K562 (cell line): ENCODE measurements around the gene ENOSF1. TPM values are rescaled to one million over a fixed set of nuclear protein-coding genes. Genes with fewer than 3 reads are reported as not detected.
"Not testable (repeated sequence)": the region's sequence is repeated elsewhere in the genome, so short reads cannot be mapped to it uniquely, and the experiment has no call there.

Experiments used
- ATAC-seq: fragments of 200-7000 bp; cut with Tn5 transposase; 3 replicates; pipeline ENCODE4 v1.9.1; 2020; ENCODE audit warnings: moderate library complexity
- BruUV-seq: library from RNA; stranded (reverse); fragments of 400-500 nt; replicated peaks from 2 replicates; lab custom pipeline; 2021; lab: Mats Ljungman, UMichigan
- CTCF ChIA-PET: fragments of 300-600 bp; formaldehyde crosslinking; extraction: SDS; loops from one replicate; lab custom pipeline; 2021; ENCODE audit warnings: low intra/inter-chr PET ratio; lab: Yijun Ruan, JAX
- POLR2A ChIA-PET: fragments of 300-600, 350-650 bp; sonication (Branson Sonifier 250); formaldehyde crosslinking; extraction: SDS; loops from one replicate; lab custom pipeline; 2021; ENCODE audit warnings: antibody characterized with exemption, inconsistent platforms; lab: Yijun Ruan, JAX
- DNase-seq, 4 experiments: peaks; one replicate each; pipeline versions ENCODE4 v3.0.0 to v3.0.0-alpha.2; 2011 to 2018; ENCODE audit warnings: low spot score in 3 of 4, mixed read lengths in 3 of 4; ENCODE audit errors: extremely low read depth in 1 of 4
- FAIRE-seq: peaks from 2 replicates; lab custom pipeline; 2011; peaks lifted over from hg19 to GRCh38; lab: Jason Lieb, UNC
- H2AFZ ChIP-seq: 2 replicates; pipeline ENCODE4 v1.6.0; 2011; ENCODE audit warnings: low read depth, low read length, control low read depth, inconsistent platforms
- H3K27ac ChIP-seq: fragments of 200-600 bp; 3 replicates; pipeline ENCODE4 v1.8.0; 2011; ENCODE audit warnings: low read depth, mild to moderate bottlenecking, control low read depth, inconsistent platforms, low read length, moderate library complexity, mixed read lengths; ENCODE audit errors: extremely low read depth
- H3K27me3 ChIP-seq, 2 experiments: fragments of 300-600 bp in 1 of 2; 2 replicates in 1 of 2; 3 replicates in 1 of 2; pipeline versions ENCODE4 v1.6.0 to v1.8.0; 2011; ENCODE audit warnings: inconsistent platforms in 2 of 2, low read length in 2 of 2, mild to moderate bottlenecking in 1 of 2, mixed read lengths in 1 of 2, moderate library complexity in 1 of 2; ENCODE audit not compliant: control insufficient read depth in 2 of 2, insufficient read depth in 2 of 2
- H3K36me3 ChIP-seq: fragments of 300-600 bp; 3 replicates; pipeline ENCODE4 v1.8.0; 2011; ENCODE audit warnings: mild to moderate bottlenecking, low read length, inconsistent platforms; ENCODE audit not compliant: control insufficient read depth, insufficient read depth
- H3K4me1 ChIP-seq, 2 experiments: fragments of 200-600 bp in 1 of 2; replicated peaks in 1 of 2; 2 replicates in 1 of 2; 3 replicates in 1 of 2; pipeline versions ENCODE4 v1.5.1 to v1.8.0; 2011; ENCODE audit warnings: inconsistent platforms in 2 of 2, low read length in 2 of 2, mild to moderate bottlenecking in 1 of 2, mixed read lengths in 1 of 2, moderate library complexity in 1 of 2; ENCODE audit not compliant: control insufficient read depth in 2 of 2, insufficient read depth in 2 of 2
- H3K4me2 ChIP-seq: 2 replicates; pipeline ENCODE4 v1.6.1; 2011; ENCODE audit warnings: low read length, control low read depth, inconsistent platforms, mixed read lengths; ENCODE audit not compliant: insufficient read depth
- H3K4me3 ChIP-seq: fragments of 200-600 bp; sonication (generic), shearing (Covaris generic); 2 replicates; pipeline ENCODE4 v1.5.1; 2016; ENCODE audit warnings: control low read depth, inconsistent platforms
- H3K79me2 ChIP-seq: fragments of 200-600 bp; 3 replicates; pipeline ENCODE4 v1.8.0; 2011; ENCODE audit warnings: low read length, inconsistent platforms; ENCODE audit not compliant: control insufficient read depth, insufficient read depth
- H3K9ac ChIP-seq, 2 experiments: 2 replicates each; pipeline versions ENCODE4 v1.6.0 to v1.6.1; 2011; ENCODE audit warnings: low read depth in 2 of 2, low read length in 2 of 2, control low read depth in 1 of 2, inconsistent platforms in 1 of 2, mild to moderate bottlenecking in 1 of 2, mixed read lengths in 1 of 2; ENCODE audit not compliant: insufficient read depth in 1 of 2
- H3K9me1 ChIP-seq: one replicate; pipeline ENCODE4 v1.6.0; 2011; ENCODE audit warnings: inconsistent platforms, mild to moderate bottlenecking, low read length, moderate library complexity; ENCODE audit not compliant: control insufficient read depth, insufficient read depth
- H3K9me3 ChIP-seq: replicated peaks from 2 replicates; pipeline ENCODE4 v1.5.1; 2011; ENCODE audit warnings: low read depth, low read length, inconsistent platforms; ENCODE audit not compliant: control insufficient read depth, insufficient read depth
- H4K20me1 ChIP-seq: replicated peaks from 2 replicates; pipeline ENCODE4 v1.6.1; 2011; ENCODE audit warnings: low read length, inconsistent platforms, mixed read lengths; ENCODE audit not compliant: control insufficient read depth, insufficient read depth
- ATF7 ChIP-seq: fragments of 450-650 bp; IDR thresholded peaks from 2 replicates; pipeline ENCODE4 v1.7.1; 2014; ENCODE audit warnings: mild to moderate bottlenecking, moderate library complexity
- BCOR ChIP-seq: fragments of 450-650 bp; IDR thresholded peaks from 2 replicates; pipeline ENCODE4 v1.6.1; 2016
- DPF2 ChIP-seq: fragments of 450-650 bp; IDR thresholded peaks from 2 replicates; pipeline ENCODE4 v1.6.1; 2016
- HDAC1 ChIP-seq, 2 experiments: fragments of 450-650 bp; IDR thresholded peaks; 2 replicates each; pipeline ENCODE4 v1.6.1; 2016 to 2017; ENCODE audit warnings: inconsistent platforms in 1 of 2, mild to moderate bottlenecking in 1 of 2, moderate library complexity in 1 of 2
- KDM1A ChIP-seq, 2 experiments: fragments of 450-650 bp; IDR thresholded peaks; 2 replicates each; pipeline ENCODE4 v1.6.1; 2016; ENCODE audit warnings: mild to moderate bottlenecking in 2 of 2
- KLF13 ChIP-seq: fragments of 450-650 bp; IDR thresholded peaks from 2 replicates; pipeline ENCODE4 v1.6.1; 2016; ENCODE audit warnings: missing genetic modification characterization, low read depth, mild to moderate bottlenecking, missing compliant biosample characterization, moderate library complexity, borderline replicate concordance
- L3MBTL2 ChIP-seq: fragments of 450-650 bp; IDR thresholded peaks from 2 replicates; pipeline ENCODE4 v1.6.1; 2016; ENCODE audit warnings: mild to moderate bottlenecking, moderate library complexity
- OTX1 ChIP-seq: fragments of 450-650 bp; formaldehyde crosslinking; IDR thresholded peaks from 2 replicates; pipeline ENCODE4 v1.4.0; 2022; ENCODE audit warnings: mild to moderate bottlenecking
- POLR2A ChIP-seq: fragments of 450-650 bp; conservative IDR thresholded peaks from 2 replicates; pipeline ENCODE4 v1.6.1; 2016
- PYGO2 ChIP-seq: fragments of 450-650 bp; IDR thresholded peaks from 2 replicates; pipeline ENCODE4 v1.6.1; 2016; ENCODE audit warnings: mild to moderate bottlenecking, missing genetic modification characterization, moderate library complexity, missing compliant biosample characterization
- ZC3H11A ChIP-seq: IDR thresholded peaks from 2 replicates; pipeline ENCODE4 v1.6.1; 2012; ENCODE audit warnings: low read depth, low read length, improper control_type of control experiment
- ZNF146 ChIP-seq: IDR thresholded peaks from one replicate; pipeline ENCODE4 v1.6.1; 2018; ENCODE audit warnings: missing compliant biosample characterization; ENCODE audit not compliant: unreplicated experiment
- WGBS: fragments of 100-300 bp; shearing (Covaris generic); methylation state at CpG from one replicate; pipeline ENCODE4 v1.1.6; 2016; ENCODE audit warnings: low coverage, mixed read lengths; ENCODE audit not compliant: insufficient coverage; ENCODE audit errors: missing lambda C conversion rate; 5-methylcytosine and 5-hydroxymethylcytosine counted together
- in situ Hi-C: fragments of 300-500 bp; cut with MboI; formaldehyde crosslinking; loops from 4 replicates; pipeline ENCODE4 v1.15.0; 2018; ENCODE audit warnings: inconsistent platforms, mixed read lengths
- intact Hi-C: fragments of 100-400 bp; cut with micrococcal nuclease; formaldehyde crosslinking; loops from 2 replicates; pipeline ENCODE4 v1.14.2; 2022
- polyA plus RNA-seq, 8 experiments: library from polyadenylated mRNA; depleted of rRNA in 4 of 8; stranded (reverse) in 5 of 8; unstranded in 3 of 8; fragments of >200 nt; fragmentation: Nextera tagmentation in 2 of 8; fragmentation: Illumina TruSeq in 1 of 8; extraction: Ambion mirVana in 2 of 8; extraction: Trizol in 1 of 8; gene quantifications; 2 replicates each; pipeline versions ENCODE4 v1.2.1 to v1.2.3, GENCODE V29; 2011 to 2014; ENCODE audit warnings: inconsistent platforms in 1 of 8, missing spikeins in 1 of 8
- total RNA-seq, 7 experiments: library from RNA; depleted of rRNA in 6 of 7; stranded (reverse); fragments of >200 nt in 6 of 7; fragmentation: Illumina TruSeq in 2 of 7; extraction: Trizol in 2 of 7; gene quantifications; 2 replicates each; pipeline versions ENCODE4 v1.2.1 to v1.2.3, GENCODE V29; 2011 to 2021; ENCODE audit warnings: low replicate concordance in 1 of 7
- TF ChIP-seq, protein P1 (sequence below): sonication (generic); formaldehyde crosslinking; IDR thresholded peaks from 2 replicates; pipeline ENCODE4 v1.8.1; 2023; ENCODE audit warnings: missing genetic modification reagents, mild to moderate bottlenecking, borderline replicate concordance

The ENOSF1 gene
- total and polyA plus RNA-seq, 9 of the 15 experiments (the other 6 are each of a cell fraction or from before 2014, with no cell fraction given), result 15.5 to 66.4 (median 46.5) TPM

- FAIRE-seq, H3K4me2 ChIP-seq, H3K4me3 ChIP-seq, H3K27ac ChIP-seq, CTCF ChIA-PET, H2AFZ ChIP-seq, DNase-seq, POLR2A ChIA-PET, H3K4me1 ChIP-seq, intact Hi-C loops, H3K9ac ChIP-seq, BruUV-seq, H3K9me3 ChIP-seq, H3K9me1 ChIP-seq, ATAC-seq, H3K27me3 ChIP-seq, in situ Hi-C loops: not testable (repeated sequence)
- Histone ChIP-seq H3K36me3 (peaks cover 47% of the 10 kb centered on the region), H4K20me1 (peaks cover 13% of the 10 kb centered on the region; the same call in 1 of the 2 replicates), H3K79me2 (peaks cover 92% of the 10 kb centered on the region)
- TF ChIP-seq ZNF146 (peak; percentile 94), HDAC1 (IDR thresholded peaks at IDR 0.05) (peak in 1 of 2 experiments; percentile 15; a peak in 1 of 4 replicates), KDM1A (IDR thresholded peaks at IDR 0.05) (peak; percentile 22 to 40; a peak in 1 of 4 replicates), BCOR (peak; percentile 78)
- 100% methylated on average over 2 of the region's 4 CpGs for WGBS
Observed at GRCh38 chr18:759864-760263, 47.4 kb upstream of the ENOSF1 start.

GRCh38 chr18:755506-755905 is 43.1 kb upstream of the ENOSF1 start:
- H3K27ac ChIP-seq, result no peak overlapping the region
- intact Hi-C loops, result no loop called here
- BruUV-seq, result TSS peak; percentile 24
- H3K9me3 ChIP-seq, result no peaks in the 10 kb centered on the region
- H4K20me1 ChIP-seq, result peaks cover 11% of the 10 kb centered on the region; the same call in 1 of the 2 replicates
- H3K79me2 ChIP-seq, result peaks cover 67% of the 10 kb centered on the region
- H3K27me3 ChIP-seq, result no peaks in the 10 kb centered on the region
- H3K9me1 ChIP-seq, result no peaks in the 10 kb centered on the region
- no peak overlapping the region for H3K9ac ChIP-seq
- DNase-seq (peak in 3 of 4 experiments; percentile 30 to 60 (median 51)), ATAC-seq (peak; percentile 66), FAIRE-seq (no peak)
- no peak overlapping the region for H3K4me3 ChIP-seq
- H3K4me2 ChIP-seq, result no peak overlapping the region
- 44% methylated on average over 2 of the region's 2 CpGs for WGBS
- H3K36me3 ChIP-seq, result peaks cover 72% of the 10 kb centered on the region
- ChIA-PET POLR2A (interaction anchor here (0.9 kb wide), 1 partner anchor 16 kb away, joined by 3 read pairs; no protein-coding TSS in a partner anchor), CTCF (no interaction called here)
- no peaks in the 10 kb centered on the region; a peak in 1 of 5 replicates for H3K4me1 ChIP-seq
- in situ Hi-C loops, result no loop called here
- H2AFZ ChIP-seq, result no peak overlapping the region
- TF ChIP-seq ATF7 (peak; percentile 51; the same call in 1 of the 2 replicates), ZC3H11A (no peak), L3MBTL2 (no peak), OTX1 (CRISPR knock-in tag) (no peak), KLF13 (no peak), DPF2 (peak; percentile 65), POLR2A (0 out of 2 replicates have a peak, but pooled peaks have one; percentile 7), HDAC1 (IDR thresholded peaks at IDR 0.05) (peak in 1 of 2 experiments; percentile 78; a peak in 2 of 4 replicates), PYGO2 (tag) (no peak)
- TF ChIP-seq, protein P1, sequence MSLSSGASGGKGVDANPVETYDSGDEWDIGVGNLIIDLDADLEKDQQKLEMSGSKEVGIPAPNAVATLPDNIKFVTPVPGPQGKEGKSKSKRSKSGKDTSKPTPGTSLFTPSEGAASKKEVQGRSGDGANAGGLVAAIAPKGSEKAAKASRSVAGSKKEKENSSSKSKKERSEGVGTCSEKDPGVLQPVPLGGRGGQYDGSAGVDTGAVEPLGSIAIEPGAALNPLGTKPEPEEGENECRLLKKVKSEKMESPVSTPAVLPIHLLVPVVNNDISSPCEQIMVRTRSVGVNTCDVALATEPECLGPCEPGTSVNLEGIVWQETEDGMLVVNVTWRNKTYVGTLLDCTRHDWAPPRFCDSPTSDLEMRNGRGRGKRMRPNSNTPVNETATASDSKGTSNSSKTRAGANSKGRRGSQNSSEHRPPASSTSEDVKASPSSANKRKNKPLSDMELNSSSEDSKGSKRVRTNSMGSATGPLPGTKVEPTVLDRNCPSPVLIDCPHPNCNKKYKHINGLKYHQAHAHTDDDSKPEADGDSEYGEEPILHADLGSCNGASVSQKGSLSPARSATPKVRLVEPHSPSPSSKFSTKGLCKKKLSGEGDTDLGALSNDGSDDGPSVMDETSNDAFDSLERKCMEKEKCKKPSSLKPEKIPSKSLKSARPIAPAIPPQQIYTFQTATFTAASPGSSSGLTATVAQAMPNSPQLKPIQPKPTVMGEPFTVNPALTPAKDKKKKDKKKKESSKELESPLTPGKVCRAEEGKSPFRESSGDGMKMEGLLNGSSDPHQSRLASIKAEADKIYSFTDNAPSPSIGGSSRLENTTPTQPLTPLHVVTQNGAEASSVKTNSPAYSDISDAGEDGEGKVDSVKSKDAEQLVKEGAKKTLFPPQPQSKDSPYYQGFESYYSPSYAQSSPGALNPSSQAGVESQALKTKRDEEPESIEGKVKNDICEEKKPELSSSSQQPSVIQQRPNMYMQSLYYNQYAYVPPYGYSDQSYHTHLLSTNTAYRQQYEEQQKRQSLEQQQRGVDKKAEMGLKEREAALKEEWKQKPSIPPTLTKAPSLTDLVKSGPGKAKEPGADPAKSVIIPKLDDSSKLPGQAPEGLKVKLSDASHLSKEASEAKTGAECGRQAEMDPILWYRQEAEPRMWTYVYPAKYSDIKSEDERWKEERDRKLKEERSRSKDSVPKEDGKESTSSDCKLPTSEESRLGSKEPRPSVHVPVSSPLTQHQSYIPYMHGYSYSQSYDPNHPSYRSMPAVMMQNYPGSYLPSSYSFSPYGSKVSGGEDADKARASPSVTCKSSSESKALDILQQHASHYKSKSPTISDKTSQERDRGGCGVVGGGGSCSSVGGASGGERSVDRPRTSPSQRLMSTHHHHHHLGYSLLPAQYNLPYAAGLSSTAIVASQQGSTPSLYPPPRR (CRISPR knock-in tag), result no peak
